IPS DF 6.9 (cell line): ENCODE data around the gene IGF2BP2.

Experiments used
- DNase-seq: peaks from one replicate; pipeline ENCODE4 v3.0.0-alpha.2; 2013; ENCODE audit warnings: low read depth, low spot score
- H3K27ac ChIP-seq: one replicate; pipeline ENCODE4 v1.5.1; 2013; ENCODE audit warnings: low read length, control low read depth
- H3K27me3 ChIP-seq: 2 replicates; pipeline ENCODE4 v1.6.1; 2013; ENCODE audit warnings: mild to moderate bottlenecking, low read length; ENCODE audit not compliant: control insufficient read depth, insufficient read depth
- H3K36me3 ChIP-seq: 2 replicates; pipeline ENCODE4 v1.6.1; 2013; ENCODE audit warnings: low read length; ENCODE audit not compliant: control insufficient read depth, insufficient read depth
- H3K4me1 ChIP-seq: 2 replicates; pipeline ENCODE4 v1.6.1; 2013; ENCODE audit warnings: low read length; ENCODE audit not compliant: control insufficient read depth, insufficient read depth
- H3K4me3 ChIP-seq: 2 replicates; pipeline ENCODE4 v1.5.1; 2013; ENCODE audit warnings: mild to moderate bottlenecking, low read length
- H3K9me3 ChIP-seq: 2 replicates; pipeline ENCODE4 v1.6.1; 2013; ENCODE audit warnings: low read length, inconsistent platforms; ENCODE audit not compliant: control insufficient read depth, insufficient read depth
- WGBS: extraction: QIAGEN DNeasy Blood & Tissue Kit; methylation state at CpG from one replicate; pipeline ENCODE4 v1.1.7; 2013; ENCODE audit warnings: mixed read lengths, missing lambda C conversion rate; ENCODE audit not compliant: insufficient read length, insufficient coverage; 5-methylcytosine and 5-hydroxymethylcytosine counted together

The IGF2BP2 gene

GRCh38 chr3:185767002-185767688 lies 57.7 kb downstream of the IGF2BP2 start:
- Histone ChIP-seq H3K36me3 (no peaks in the 10 kb centered on the region), H3K9me3 (no peaks in the 10 kb centered on the region), H3K4me1 (0 out of 2 replicates have a peak, but pooled peaks cover 1% of the 10 kb centered on the region), H3K4me3 (no peak overlapping the region), H3K27me3 (no peaks in the 10 kb centered on the region), H3K27ac (no peak overlapping the region)
- WGBS = no CpG with 5 or more reads among the region's 3 CpGs
- DNase-seq = no peak

DNA sequence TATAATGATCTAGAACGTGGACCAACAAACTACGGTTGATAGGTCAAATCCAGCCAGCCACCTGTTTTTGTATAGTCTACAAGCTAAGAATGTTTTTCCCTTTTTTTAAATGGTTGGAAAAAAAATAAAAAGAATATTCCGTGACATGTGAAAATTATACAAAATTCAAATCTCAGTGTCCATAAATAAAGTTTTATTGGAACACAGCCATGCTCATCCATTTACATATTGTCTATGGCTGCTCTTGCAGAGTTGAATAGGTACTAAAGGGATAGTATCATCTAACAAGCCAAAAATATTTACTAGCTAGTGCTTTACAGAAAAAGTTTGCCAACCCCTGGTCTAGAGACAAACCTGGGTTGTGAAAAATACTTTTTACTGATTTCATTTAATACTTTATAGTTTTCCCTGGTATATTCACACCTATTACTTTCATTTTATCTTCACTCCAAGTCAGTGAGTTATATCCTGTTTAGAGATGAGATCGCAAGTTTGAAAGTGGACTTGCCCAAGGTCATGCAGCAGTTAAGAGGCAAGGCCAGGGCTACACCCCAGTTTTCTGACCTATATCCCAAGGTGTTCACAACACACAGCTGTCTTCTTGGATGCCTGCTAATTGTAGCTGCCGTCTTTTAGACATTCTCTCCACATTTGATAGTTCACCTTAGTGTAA lies 58.4 kb downstream of the IGF2BP2 start:
- no peak for DNase-seq
- 0 out of 2 replicates have a peak, but pooled peaks cover 1% of the 10 kb centered on the region for H3K4me1 ChIP-seq
- no peak overlapping the region for H3K4me3 ChIP-seq
- no peaks in the 10 kb centered on the region for H3K36me3 ChIP-seq
- H3K27me3 ChIP-seq = no peaks in the 10 kb centered on the region
- H3K27ac ChIP-seq = no peak overlapping the region
- WGBS = no CpG with 5 or more reads among the region's 5 CpGs
- no peaks in the 10 kb centered on the region for H3K9me3 ChIP-seq

GRCh38 chr3:185764980-185765370 lies 59.9 kb downstream of the IGF2BP2 start:
- H3K27me3 ChIP-seq = no peaks in the 10 kb centered on the region
- H3K4me3 ChIP-seq = no peak overlapping the region
- H3K27ac ChIP-seq = no peak overlapping the region
- peaks cover 4% of the 10 kb centered on the region; the same call in 1 of the 2 replicates for H3K4me1 ChIP-seq
- WGBS = no CpG with 5 or more reads among the region's 3 CpGs
- H3K9me3 ChIP-seq = no peaks in the 10 kb centered on the region
- no peak for DNase-seq
- no peaks in the 10 kb centered on the region for H3K36me3 ChIP-seq

- Histone ChIP-seq H3K36me3 (no peaks in the 10 kb centered on the region), H3K27me3 (no peaks in the 10 kb centered on the region), H3K4me1 (peaks cover 6% of the 10 kb centered on the region; the same call in 1 of the 2 replicates), H3K9me3 (no peaks in the 10 kb centered on the region), H3K27ac (no peak overlapping the region), H3K4me3 (no peak overlapping the region)
- no peak for DNase-seq
- WGBS = no CpG with 5 or more reads among the region's 6 CpGs
These were observed 60.5 kb downstream of the IGF2BP2 start for GRCh38 chr3:185764163-185764979.

DNA sequence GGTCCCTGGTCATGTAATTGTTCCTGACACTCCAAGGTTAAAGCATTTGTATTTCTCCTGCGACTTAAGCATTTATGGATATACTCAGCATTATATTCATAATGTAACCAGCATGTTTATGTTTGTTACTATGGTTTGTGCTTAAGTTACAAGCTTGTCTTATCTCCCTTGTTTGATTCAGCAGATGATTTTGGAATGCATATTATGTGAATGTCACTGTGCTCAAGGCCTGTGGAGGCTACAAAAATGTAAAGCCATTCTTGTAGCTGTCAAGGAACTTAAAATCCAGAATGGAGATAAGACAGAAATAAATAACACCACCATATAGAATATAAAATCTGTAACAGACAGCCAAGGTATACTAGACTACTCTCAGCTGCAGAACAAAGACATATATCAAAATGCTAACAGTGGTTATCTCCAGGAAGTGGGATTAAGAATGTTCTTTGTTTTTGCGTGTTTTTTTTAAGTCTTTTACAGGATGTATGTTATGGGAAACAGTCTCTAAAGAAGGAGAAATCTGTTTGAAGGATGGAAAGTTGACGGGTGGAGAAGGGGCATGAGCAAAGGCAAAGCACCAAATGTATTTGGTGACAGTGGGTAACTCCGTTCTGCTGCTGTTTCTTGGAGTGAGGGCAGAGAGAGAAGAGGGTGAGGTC lies 61.4 kb downstream of the IGF2BP2 start:
- DNase-seq = no peak
- Histone ChIP-seq H3K27me3 (no peaks in the 10 kb centered on the region), H3K4me3 (no peak overlapping the region), H3K9me3 (no peaks in the 10 kb centered on the region), H3K27ac (no peak overlapping the region), H3K4me1 (peaks cover 6% of the 10 kb centered on the region; the same call in 1 of the 2 replicates), H3K36me3 (no peaks in the 10 kb centered on the region)
- 100% methylated on average over 1 of the region's 4 CpGs for WGBS

GRCh38 chr3:185760550-185760949 lies 64.3 kb downstream of the IGF2BP2 start:
- no peaks in the 10 kb centered on the region for H3K36me3 ChIP-seq
- no peaks in the 10 kb centered on the region; the same call in 1 of the 2 replicates for H3K9me3 ChIP-seq
- H3K4me3 ChIP-seq = no peak overlapping the region
- no peak overlapping the region for H3K27ac ChIP-seq
- H3K27me3 ChIP-seq = no peaks in the 10 kb centered on the region
- DNase-seq = no peak
- H3K4me1 ChIP-seq = peaks cover 6% of the 10 kb centered on the region; the same call in 1 of the 2 replicates
- WGBS = no CpG with 5 or more reads among the region's 5 CpGs

GRCh38 chr3:185760088-185760487 lies 64.8 kb downstream of the IGF2BP2 start:
- Histone ChIP-seq H3K4me3 (no peak overlapping the region), H3K4me1 (peaks cover 6% of the 10 kb centered on the region; the same call in 1 of the 2 replicates), H3K9me3 (no peaks in the 10 kb centered on the region; the same call in 1 of the 2 replicates), H3K27ac (no peak overlapping the region), H3K36me3 (no peaks in the 10 kb centered on the region), H3K27me3 (no peaks in the 10 kb centered on the region)
- WGBS = no CpG with 5 or more reads among the region's 2 CpGs
- no peak for DNase-seq

- Histone ChIP-seq H3K27me3 (no peaks in the 10 kb centered on the region), H3K9me3 (no peaks in the 10 kb centered on the region; the same call in 1 of the 2 replicates), H3K4me3 (no peak overlapping the region), H3K36me3 (no peaks in the 10 kb centered on the region), H3K4me1 (peaks cover 7% of the 10 kb centered on the region; the same call in 1 of the 2 replicates), H3K27ac (no peak overlapping the region)
- no peak for DNase-seq
- no CpG with 5 or more reads among the region's 6 CpGs for WGBS
These were observed 65.3 kb downstream of the IGF2BP2 start for GRCh38 chr3:185759512-185759911.

DNA sequence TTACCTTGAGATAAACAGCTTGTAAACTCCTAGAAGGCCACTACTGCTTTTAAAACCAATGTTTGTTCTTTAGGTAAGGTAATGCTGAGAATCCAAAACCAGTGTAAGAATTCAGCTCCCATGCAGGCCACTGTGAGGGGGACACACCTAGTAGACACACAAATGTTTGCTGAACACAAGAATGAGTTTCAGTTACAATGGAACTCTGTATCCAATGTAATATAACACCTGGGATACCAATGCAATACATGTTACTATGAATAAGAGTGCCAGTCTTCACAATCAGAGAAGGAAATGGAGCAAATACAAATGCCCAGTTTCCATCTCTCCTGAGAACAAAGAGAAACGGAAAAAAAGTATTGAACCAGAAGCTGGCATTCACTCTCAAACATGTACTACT lies 65.9 kb downstream of the IGF2BP2 start:
- DNase-seq = no peak
- peaks cover 8% of the 10 kb centered on the region; the same call in 1 of the 2 replicates for H3K4me1 ChIP-seq
- H3K27ac ChIP-seq = no peak overlapping the region

DNA sequence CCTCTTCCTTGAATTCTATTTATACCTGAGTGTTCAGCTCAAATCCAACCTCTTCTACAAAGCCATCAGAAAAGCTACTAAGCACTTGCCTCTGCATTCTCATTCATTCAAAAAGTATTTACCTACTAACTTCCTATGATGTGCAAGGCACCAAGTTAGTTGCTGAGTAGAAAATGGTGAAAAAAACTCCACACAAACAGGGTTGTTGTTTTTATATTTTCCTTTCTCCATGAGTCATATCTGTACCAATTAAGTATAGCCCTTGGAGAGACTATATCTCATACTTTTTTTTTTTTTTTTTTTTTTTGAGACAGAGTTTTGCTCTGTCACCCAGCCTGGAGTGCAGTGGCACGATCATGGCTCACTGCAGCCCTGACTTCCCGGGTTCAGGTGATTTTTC lies 67.7 kb downstream of the IGF2BP2 start:
- no peak overlapping the region for H3K27ac ChIP-seq
- WGBS = no CpG with 5 or more reads among the region's 2 CpGs
- H3K27me3 ChIP-seq = no peaks in the 10 kb centered on the region
- H3K4me1 ChIP-seq = peaks cover 8% of the 10 kb centered on the region; the same call in 1 of the 2 replicates
- no peaks in the 10 kb centered on the region for H3K36me3 ChIP-seq
- H3K9me3 ChIP-seq = no peaks in the 10 kb centered on the region; the same call in 1 of the 2 replicates
- no peak overlapping the region for H3K4me3 ChIP-seq
- no peak for DNase-seq

More for the DNA sequence above, 65.9 kb downstream of the IGF2BP2 start:
- Histone ChIP-seq H3K9me3 (no peaks in the 10 kb centered on the region; the same call in 1 of the 2 replicates), H3K27me3 (no peaks in the 10 kb centered on the region), H3K36me3 (no peaks in the 10 kb centered on the region), H3K4me3 (no peak overlapping the region)
- WGBS = no CpG with 5 or more reads among the region's 1 CpG
